Kidney tubule cell (primary cell): ENCODE data around the gene SBF1.
"Not testable (repeated sequence)": the region's sequence is repeated elsewhere in the genome, so short reads cannot be mapped to it uniquely, and the experiment has no call there.

ENCODE experiments used
- DNase-seq: peaks from one replicate; pipeline ENCODE4 v3.0.0-alpha.2; 2018; ENCODE audit warnings: low spot score

SBF1 gene, protein sequence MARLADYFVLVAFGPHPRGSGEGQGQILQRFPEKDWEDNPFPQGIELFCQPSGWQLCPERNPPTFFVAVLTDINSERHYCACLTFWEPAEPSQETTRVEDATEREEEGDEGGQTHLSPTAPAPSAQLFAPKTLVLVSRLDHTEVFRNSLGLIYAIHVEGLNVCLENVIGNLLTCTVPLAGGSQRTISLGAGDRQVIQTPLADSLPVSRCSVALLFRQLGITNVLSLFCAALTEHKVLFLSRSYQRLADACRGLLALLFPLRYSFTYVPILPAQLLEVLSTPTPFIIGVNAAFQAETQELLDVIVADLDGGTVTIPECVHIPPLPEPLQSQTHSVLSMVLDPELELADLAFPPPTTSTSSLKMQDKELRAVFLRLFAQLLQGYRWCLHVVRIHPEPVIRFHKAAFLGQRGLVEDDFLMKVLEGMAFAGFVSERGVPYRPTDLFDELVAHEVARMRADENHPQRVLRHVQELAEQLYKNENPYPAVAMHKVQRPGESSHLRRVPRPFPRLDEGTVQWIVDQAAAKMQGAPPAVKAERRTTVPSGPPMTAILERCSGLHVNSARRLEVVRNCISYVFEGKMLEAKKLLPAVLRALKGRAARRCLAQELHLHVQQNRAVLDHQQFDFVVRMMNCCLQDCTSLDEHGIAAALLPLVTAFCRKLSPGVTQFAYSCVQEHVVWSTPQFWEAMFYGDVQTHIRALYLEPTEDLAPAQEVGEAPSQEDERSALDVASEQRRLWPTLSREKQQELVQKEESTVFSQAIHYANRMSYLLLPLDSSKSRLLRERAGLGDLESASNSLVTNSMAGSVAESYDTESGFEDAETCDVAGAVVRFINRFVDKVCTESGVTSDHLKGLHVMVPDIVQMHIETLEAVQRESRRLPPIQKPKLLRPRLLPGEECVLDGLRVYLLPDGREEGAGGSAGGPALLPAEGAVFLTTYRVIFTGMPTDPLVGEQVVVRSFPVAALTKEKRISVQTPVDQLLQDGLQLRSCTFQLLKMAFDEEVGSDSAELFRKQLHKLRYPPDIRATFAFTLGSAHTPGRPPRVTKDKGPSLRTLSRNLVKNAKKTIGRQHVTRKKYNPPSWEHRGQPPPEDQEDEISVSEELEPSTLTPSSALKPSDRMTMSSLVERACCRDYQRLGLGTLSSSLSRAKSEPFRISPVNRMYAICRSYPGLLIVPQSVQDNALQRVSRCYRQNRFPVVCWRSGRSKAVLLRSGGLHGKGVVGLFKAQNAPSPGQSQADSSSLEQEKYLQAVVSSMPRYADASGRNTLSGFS (N-terminal part only)

GRCh38 chr22:50474710-50475651 is at the start of gene SBF1:
TSS of gene SBF1 (minus strand) at chr22:50475035. CDS start at chr22:50474840, 195 bp downstream.
- DNase-seq, result peak; percentile 91

DNA sequence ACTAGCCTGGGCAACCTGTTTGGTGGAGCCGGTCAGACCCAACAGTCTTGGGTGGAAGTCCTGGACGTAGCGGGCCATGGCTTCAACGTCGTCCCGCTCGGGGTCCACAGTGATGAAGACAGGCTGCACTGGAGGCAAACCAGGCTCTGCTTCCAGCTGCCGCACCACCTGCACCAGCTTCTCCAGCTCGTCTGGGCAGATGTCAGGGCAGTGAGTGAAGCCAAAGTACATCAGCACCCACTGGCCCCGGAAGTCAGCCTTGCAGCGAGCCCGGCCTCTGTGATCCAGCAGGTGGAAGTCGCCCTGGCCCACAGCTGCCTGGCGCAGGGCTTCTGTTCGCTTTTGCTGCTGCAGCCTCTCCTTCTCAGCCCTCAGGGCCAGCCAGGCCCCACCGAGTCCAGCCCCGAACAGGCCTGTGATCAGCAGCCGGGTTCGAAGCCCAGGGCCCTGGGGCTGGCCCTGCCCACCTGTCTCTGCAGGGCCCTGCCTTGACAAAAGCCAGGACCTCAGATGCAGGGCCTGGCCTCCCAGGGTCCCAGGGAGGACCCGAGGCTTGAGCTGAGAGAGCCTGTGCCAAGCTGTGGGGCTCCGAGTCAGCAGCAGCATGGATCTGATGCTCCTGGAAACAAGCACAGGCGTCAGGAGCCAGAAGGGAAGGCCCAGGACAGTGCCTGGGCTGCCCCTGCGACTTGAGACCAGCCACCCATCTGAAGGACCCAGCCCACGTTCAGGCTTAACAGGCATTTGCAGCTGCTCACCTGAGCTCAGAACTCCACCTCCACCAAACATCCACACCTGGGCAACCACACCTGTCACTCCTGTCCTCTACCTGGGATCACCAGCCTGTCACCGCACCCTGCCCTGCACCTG is 49.2 kb upstream of the SBF1 start:
- no peak for DNase-seq

- DNase-seq, result no peak
Measured at GRCh38 chr22:50523458-50523805, 48.6 kb upstream of the SBF1 start.

DNA sequence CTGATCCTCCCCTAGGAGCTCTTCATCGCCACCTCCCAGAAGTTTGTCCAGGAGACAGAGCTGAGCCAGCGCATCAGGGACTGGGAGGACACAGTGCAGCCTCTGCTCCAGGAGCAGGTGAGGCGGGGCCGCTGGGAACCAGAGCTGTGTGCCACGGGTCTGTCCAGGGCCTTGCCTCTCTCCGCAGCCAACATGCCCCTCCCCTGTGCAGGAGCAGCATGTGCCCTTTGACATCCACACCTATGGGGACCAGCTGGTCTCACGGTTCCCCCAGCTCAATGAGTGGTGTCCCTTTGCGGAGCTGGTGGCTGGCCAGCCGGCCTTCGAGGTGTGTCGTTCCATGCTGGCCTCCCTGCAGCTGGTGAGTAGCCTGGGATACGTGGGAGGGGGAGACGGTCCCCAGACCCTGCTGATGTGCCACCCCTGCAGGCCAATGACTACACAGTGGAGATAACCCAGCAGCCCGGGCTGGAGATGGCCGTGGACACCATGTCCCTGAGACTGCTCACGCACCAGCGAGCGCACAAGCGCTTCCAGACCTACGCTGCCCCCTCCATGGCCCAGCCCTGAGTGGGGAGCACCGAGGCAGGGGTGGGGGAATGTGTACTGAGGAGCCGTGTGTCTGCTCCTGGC is 48.1 kb upstream of the SBF1 start:
- no peak for DNase-seq

DNA sequence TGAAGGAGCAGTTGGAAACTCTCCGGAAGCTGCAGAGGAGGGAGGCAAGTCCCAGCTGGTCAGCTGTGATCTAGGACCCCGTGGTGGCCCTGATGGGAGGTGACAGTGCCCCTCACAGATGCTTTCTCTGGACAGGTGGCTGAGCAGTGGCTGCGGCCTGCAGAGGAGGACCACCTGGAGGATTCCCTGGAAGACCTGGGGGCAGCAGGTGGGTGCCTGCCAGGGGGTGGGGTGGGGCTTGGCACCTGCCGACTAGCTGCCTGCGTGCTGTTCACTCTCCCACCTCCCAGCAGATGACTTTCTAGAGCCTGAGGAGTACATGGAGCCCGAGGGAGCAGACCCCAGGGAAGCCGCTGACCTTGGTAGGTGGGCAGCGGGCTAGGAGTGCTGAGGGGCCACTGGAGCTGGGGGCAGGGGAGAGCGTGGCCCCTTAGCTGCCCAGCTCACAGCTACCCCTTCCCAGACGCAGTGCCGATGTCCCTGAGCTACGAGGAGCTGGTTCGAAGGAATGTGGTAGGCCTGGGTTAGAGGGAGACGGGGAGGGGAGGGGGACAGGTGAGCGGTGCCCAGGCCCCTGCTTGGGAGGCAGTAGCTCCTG is 47.5 kb upstream of the SBF1 start:
- DNase-seq, result no peak

DNA sequence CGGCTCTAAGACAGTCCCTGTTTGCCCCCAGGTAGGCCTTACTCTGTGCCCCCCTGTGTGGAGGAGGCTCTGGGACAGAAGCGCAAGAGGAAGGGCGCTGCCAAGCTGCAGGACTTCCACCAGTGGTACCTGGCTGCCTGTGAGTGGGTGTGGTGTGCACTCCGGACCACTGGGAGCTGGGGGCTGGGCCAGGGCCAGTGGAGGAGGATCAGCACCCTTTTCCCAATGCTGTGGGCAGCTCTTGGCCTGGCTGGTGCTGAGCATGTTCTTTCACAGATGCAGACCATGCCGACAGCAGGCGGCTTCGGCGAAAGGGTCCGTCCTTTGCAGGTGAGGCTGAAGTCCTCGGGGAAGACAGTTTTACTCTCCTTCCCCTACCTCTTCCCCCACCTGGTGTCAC is 46.9 kb upstream of the SBF1 start:
- DNase-seq, result no peak

- DNase-seq, result no peak
Measured at GRCh38 chr22:50520826-50521453, 46.1 kb upstream of the SBF1 start.

- not testable (repeated sequence) for DNase-seq
Measured at GRCh38 chr22:50520184-50520583, 45.3 kb upstream of the SBF1 start.

DNA sequence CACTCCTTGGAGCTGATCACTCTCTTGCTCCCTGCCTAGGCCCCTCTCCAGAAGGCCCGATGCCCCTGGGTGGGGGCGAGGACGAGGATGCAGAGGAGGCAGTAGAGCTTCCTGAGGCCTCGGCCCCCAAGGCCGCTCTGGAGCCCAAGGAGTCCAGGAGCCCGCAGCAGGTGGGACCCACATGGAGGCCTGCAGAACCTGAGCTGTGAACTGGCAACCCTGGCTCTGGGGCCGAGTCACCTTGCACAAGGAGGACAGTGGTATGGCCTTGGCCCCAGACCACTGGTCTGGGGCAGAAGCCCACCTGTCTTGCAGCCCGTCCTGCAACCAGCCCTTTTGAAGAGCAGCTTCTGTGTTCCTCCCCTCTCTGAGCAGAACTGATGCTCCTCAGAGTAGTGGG is 44.3 kb upstream of the SBF1 start:
- DNase-seq, result no peak

- no peak for DNase-seq
Measured at GRCh38 chr22:50518606-50519005, 43.8 kb upstream of the SBF1 start.

DNA sequence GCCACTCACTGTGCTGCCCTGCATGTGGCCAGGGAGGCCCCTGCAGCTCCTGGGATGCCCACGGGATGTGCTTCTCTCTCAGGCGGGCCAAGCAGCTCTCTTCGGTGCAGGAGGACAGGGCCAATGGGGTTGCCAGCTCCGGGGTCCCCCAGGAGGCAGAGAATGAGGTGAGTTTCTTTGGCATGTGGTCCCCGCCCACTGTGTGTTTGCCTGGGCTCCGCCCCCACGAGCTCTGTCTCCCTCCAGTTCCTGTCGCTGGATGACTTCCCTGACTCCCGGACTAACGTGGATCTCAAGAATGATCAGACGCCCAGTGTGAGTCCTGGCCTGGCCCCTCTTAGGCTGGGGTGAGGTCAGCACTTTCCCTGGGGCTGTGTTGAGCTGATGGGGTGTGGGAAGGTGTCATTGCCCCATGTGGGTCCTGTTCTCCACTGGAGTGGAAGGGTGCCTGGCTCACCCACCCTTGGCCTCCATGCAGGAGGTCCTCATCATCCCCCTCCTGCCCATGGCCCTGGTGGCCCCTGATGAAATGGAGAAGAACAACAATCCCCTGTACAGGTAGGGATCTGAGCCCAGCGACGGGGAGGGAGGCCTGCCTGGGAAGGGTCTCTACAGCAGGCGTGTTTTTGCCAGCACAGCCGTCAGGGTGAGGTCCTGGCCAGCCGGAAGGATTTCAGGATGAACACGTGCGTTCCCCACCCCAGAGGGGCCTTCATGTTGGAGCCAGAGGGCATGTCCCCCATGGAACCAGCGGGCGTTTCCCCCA is 42.8 kb upstream of the SBF1 start:
- no peak for DNase-seq

- DNase-seq, result no peak
Measured at GRCh38 chr22:50516891-50517290, 42.1 kb upstream of the SBF1 start.

- DNase-seq, result no peak
Measured at GRCh38 chr22:50516068-50516467, 41.2 kb upstream of the SBF1 start.

DNA sequence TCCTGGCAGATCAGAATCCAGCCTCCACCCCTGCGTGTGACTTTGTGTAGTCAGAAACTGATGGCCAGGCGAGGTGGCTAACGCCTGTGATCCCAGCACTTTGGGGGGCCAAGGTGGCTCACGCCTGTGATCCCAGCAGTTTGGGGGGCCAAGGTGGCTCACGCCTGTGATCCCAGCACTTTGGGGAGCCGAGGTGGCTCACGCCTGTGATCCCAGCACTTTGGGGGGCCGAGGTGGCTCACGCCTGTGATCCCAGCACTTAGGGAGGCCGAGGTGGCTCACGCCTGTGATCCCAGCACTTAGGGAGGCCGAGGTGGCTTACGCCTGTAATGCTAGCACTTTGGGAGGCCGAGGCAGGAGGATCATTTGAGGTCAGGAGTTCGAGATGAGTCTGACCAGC is 38.3 kb upstream of the SBF1 start:
- DNase-seq, result no peak

GRCh38 chr22:50508897-50509296 is 34.1 kb upstream of the SBF1 start:
- DNase-seq, result no peak

DNA sequence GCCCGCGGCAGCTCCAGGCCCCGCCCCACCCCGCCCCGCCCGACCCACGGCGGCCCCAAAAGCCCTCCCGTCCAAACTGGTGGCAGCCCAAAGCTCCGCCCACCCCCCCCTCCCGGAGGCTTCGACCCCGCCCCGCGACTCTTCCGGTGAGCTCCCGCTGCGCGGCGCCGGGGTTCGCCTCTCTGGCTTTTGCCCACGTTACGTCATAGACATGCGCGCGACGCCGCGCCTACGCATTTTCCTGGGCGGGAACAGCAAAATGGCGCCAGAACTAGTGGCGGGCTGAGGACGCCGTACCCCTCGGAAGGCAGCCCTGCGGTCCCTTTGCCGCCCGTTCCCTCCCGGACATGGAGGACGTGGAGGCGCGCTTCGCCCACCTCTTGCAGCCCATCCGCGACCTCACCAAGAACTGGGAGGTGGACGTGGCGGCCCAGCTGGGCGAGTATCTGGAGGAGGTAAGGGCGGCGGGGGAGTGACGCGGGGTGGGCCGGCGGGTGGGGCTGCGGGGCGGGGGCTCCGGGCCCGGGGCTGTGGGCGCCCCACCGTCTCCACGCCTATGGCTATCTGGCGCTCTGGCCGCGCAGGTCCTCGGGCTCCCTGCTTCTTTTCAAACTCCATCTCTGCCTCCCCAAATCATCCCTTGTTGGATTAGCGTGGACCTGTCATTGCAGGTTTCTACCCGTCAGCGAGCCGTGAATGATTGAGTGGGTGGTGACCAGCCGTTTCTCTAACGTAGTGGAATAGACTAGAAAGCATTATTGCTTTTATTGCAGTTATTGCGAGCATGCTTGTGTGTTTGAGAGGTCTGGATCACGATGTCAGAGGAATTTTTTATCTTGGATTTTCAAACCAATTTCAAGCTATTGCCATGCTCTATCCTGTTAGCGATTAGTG is 33.4 kb upstream of the SBF1 start, which contains the start of gene NCAPH2:
Gene NCAPH2, plus strand, starts transcription at position 234 of the 894 bp plus-strand sequence. Its CDS starts 114 bp downstream, at position 348.
- peak; percentile 97 for DNase-seq

DNA sequence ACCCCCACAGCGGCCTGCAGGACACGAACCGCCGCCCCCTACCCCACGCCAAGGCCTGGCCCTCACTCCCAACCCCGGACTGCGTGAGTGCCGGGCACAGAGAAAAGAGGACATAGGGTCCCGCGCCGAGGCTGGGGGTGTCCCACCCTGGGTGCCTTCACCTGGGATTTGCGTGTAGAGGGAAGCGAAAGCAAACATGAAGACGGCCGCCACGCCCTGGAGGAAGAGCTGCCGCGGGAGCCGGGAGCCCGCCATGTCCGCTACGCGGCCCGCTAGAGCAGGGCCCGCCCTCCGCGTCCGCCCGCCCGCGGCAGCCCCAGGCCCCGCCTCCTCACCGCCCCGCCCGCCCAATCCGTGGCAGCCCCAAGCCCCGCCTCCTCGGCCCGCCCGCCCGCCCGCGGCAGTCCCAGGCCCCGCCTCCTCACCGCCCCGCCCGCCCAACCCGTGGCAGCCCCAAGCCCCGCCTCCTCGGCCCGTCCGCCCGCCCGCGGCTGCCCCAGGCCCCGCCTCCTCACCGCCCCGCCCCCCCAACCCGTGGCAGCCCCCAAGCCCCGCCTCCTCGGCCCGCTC is 32.7 kb upstream of the SBF1 start, which contains the start of gene LMF2:
Gene LMF2, minus strand, starts transcription at position 282 of the 570 bp plus-strand sequence. Its CDS starts 27 bp downstream, at position 255.
- no peak for DNase-seq
